GM12873 (cell line): ENCODE measurements around the gene RPH3AL.

Source experiments
- TF ChIP-seq, protein P1 (sequence below): IDR thresholded peaks from 2 replicates; pipeline ENCODE4 v1.5.1; 2012; ENCODE audit warnings: low read depth, mild to moderate bottlenecking, moderate library complexity, low read length, control low read depth; ENCODE audit not compliant: insufficient read depth; ENCODE audit errors: missing control alignments

RPH3AL gene

GRCh38 chr17:383771-384621, 31.4 kb upstream of the RPH3AL start:
- TF ChIP-seq, protein P1, sequence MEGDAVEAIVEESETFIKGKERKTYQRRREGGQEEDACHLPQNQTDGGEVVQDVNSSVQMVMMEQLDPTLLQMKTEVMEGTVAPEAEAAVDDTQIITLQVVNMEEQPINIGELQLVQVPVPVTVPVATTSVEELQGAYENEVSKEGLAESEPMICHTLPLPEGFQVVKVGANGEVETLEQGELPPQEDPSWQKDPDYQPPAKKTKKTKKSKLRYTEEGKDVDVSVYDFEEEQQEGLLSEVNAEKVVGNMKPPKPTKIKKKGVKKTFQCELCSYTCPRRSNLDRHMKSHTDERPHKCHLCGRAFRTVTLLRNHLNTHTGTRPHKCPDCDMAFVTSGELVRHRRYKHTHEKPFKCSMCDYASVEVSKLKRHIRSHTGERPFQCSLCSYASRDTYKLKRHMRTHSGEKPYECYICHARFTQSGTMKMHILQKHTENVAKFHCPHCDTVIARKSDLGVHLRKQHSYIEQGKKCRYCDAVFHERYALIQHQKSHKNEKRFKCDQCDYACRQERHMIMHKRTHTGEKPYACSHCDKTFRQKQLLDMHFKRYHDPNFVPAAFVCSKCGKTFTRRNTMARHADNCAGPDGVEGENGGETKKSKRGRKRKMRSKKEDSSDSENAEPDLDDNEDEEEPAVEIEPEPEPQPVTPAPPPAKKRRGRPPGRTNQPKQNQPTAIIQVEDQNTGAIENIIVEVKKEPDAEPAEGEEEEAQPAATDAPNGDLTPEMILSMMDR: no peak

DNA sequence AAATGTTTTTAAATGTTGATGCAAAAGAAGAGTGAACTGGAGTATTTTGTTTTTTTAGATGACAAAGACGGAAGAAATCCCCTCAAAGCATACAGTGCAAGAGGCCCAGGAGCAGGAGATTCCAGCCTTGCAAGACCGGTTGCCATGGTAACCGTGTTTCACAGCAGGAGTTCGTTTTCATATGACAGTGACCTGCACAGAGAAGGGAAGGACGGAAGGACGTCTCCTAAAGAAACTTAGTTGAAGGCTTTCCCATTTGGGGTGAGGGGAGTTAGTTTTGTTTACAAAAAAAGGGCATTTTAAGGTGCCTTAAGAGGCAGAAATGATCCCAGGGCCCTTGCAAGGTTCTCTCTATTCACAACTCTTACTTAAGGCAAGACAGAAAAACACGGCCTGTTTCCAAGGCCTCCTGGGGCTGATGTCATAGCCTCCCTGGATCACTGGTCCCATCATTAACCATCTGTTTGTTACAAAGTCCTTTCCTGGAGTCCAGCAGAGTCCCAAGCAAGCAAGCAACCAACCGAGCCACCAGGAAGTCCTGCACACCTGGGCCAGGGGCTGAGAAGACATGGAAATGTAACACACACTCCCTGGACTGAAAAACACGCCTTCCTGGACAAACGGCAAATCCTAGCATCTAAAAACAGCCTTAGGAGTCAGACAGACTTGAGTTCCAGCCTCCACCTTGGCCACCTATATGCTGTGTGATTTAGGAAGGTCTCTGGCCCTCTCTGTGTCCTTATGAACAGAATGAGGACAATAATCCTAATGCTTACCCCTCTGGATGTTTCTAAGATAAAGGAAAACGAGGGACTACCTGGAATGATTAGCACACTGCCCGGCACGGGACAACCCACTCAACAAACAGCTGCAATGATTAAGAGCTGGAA, 30.3 kb upstream of the RPH3AL start:
- TF ChIP-seq, protein P1: no peak

DNA sequence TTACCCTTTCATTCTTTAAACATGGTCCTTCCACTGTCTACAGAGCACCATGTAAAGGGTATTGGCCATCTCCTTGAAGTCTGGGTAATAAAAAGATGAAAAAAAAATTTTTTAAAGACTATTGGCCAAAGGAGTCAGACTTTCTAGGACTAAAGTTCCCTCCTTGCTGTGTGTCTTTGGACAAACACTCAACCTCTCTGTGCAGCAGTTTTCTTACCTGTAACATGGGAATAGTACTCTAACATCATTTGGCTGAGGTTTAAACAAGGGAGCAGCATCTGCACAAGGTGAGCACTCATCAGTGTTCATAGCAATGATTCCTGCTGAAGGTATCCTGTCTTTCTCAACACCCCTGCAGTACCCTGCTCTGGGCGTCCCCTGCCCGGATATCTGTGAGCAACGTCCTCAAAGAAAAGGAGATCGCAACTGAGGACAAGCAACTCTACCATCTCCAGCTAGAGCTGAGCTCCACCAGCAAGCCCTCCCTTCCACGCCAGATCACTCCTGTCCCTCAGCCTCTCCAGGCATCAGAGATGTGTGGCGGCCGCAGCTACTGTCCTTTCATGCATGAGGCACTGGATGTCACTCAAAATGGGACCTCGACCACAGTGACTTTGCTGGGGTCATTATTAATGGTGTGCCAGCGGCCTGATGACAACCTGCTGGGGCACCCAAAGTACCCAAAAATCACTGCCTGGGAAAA, 29.5 kb upstream of the RPH3AL start:
- TF ChIP-seq, protein P1: no peak

DNA sequence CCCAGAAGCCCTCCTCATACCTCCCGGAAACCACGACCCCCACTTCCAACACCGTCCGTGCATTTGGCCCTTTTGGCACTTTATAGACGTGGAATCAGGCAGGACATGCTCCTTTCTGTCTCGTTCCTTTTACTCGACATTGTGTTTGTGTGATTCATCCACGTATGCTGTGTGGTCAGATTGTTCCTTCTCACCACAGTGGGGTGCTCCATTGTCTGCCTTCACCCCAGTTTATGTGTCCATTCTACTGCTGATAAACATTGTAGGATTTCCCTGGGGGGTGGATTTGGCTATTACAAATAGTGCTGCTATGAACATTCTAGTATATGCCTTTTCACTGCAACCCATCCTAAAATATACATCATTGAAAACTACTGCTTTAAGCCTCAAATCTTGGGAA, 28.9 kb upstream of the RPH3AL start:
- TF ChIP-seq, protein P1: no peak

GRCh38 chr17:379531-380465, 27.2 kb upstream of the RPH3AL start:
- TF ChIP-seq, protein P1: no peak

DNA sequence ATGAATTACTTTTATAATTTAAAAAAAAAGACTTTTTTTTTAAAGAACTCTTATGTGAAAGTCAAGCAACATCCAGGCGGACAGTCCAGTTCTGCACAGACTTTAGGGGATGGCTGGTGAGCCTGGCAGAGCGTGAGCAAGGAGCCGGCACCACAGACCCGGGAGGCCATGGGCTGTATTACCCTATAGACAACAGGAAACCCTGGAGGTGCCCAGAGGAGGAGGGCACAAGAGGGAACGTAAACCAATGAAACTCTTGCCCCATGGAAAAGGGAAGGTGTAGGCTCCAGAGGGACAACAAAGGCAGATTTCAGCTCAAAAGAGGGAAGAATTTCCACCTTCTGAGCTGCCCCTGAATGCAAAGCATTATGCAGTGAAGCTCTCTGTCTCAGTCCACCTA, 25.5 kb upstream of the RPH3AL start:
- TF ChIP-seq, protein P1: no peak
